Measurements from ENCODE around the gene CLDN12.

- TF ChIP-seq BHLHE40 (IDR thresholded peaks at IDR 0.05; ENCODE audit: borderline replicate concordance) (no peak), NFRKB (IDR thresholded peaks at IDR 0.05) (no peak), LEF1 (IDR thresholded peaks at IDR 0.05; ENCODE audit: borderline replicate concordance) (no peak)
Measured at GRCh38 chr7:90384433-90384832, 18.8 kb upstream of the CLDN12 start.
